PC-9 (cell line): ENCODE data around the gene SYT11. TPM values are rescaled to one million over a fixed set of nuclear protein-coding genes. Genes with fewer than 3 reads are reported as not detected.

Experiments used
- BruUV-seq: library from RNA; stranded (reverse); fragments of 400-500 nt; replicated peaks from 2 replicates; lab custom pipeline; 2021; lab: Mats Ljungman, UMichigan
- CTCF ChIA-PET: fragments of 300-600 bp; sonication (Branson Sonifier 250); formaldehyde crosslinking; loops from one replicate; lab custom pipeline; 2022; ENCODE audit warnings: antibody characterized with exemption; lab: Charles Lee
- POLR2A ChIA-PET: fragments of 300-600 bp; sonication (Branson Sonifier 250); formaldehyde crosslinking; loops from one replicate; lab custom pipeline; 2022; ENCODE audit warnings: antibody characterized with exemption; ENCODE audit not compliant: unreplicated experiment; lab: Charles Lee
- DNase-seq, 2 experiments: peaks; one replicate each; pipeline versions ENCODE4 v3.0.0 to v3.0.0-alpha.2; 2015 to 2022; ENCODE audit warnings: mixed read lengths in 1 of 2
- H2AFZ ChIP-seq: fragments of 200-600 bp; sonication (generic); 2 replicates; pipeline ENCODE4 v1.8.1; 2017; ENCODE audit warnings: antibody characterized with exemption
- H3F3A ChIP-seq: fragments of 200-600 bp; sonication (generic); 2 replicates; pipeline ENCODE4 v1.8.1; 2017; ENCODE audit warnings: antibody characterized with exemption, mild to moderate bottlenecking, low read depth; ENCODE audit not compliant: insufficient read depth
- H3K27ac ChIP-seq: fragments of 200-600 bp; sonication (generic); 2 replicates; pipeline ENCODE4 v1.6.1; 2016; ENCODE audit warnings: mixed run types
- H3K27me3 ChIP-seq: fragments of 200-600 bp; sonication (generic); 2 replicates; pipeline ENCODE4 v1.6.1; 2016; ENCODE audit warnings: low read depth, mixed run types; ENCODE audit not compliant: insufficient read depth
- H3K36me3 ChIP-seq: fragments of 200-600 bp; sonication (generic); 2 replicates; pipeline ENCODE4 v1.6.1; 2016; ENCODE audit warnings: low read depth, mixed run types
- H3K4me1 ChIP-seq: fragments of 200-600 bp; sonication (generic); replicated peaks from 2 replicates; pipeline ENCODE4 v1.6.1; 2016; ENCODE audit warnings: mixed run types; ENCODE audit not compliant: insufficient read depth
- H3K4me2 ChIP-seq: fragments of 200-600 bp; sonication (generic); 2 replicates; pipeline ENCODE4 v1.6.1; 2017; ENCODE audit warnings: mixed run types
- H3K4me3 ChIP-seq: fragments of 200-600 bp; sonication (generic); 2 replicates; pipeline ENCODE4 v1.6.1; 2016; ENCODE audit warnings: mixed run types
- H3K79me2 ChIP-seq: fragments of 200-600 bp; sonication (generic); 2 replicates; pipeline ENCODE4 v1.6.1; 2017; ENCODE audit warnings: low read depth, mixed run types
- H3K9me2 ChIP-seq: fragments of 200-600 bp; sonication (generic); 2 replicates; pipeline ENCODE4 v1.8.1; 2017; ENCODE audit warnings: mild to moderate bottlenecking; ENCODE audit not compliant: insufficient read depth
- H3K9me3 ChIP-seq: fragments of 200-600 bp; sonication (generic); 2 replicates; pipeline ENCODE4 v1.8.1; 2016; ENCODE audit warnings: low read depth; ENCODE audit not compliant: insufficient read depth
- H4K20me1 ChIP-seq: fragments of 200-600 bp; sonication (generic); 2 replicates; pipeline ENCODE4 v1.8.1; 2017; ENCODE audit not compliant: insufficient read depth
- EZH2 ChIP-seq: fragments of 200-600 bp; sonication (generic); IDR thresholded peaks from 2 replicates; pipeline ENCODE4 v1.8.0; 2017; ENCODE audit warnings: antibody characterized with exemption, low read depth
- intact Hi-C: fragments of 100-400 bp; cut with micrococcal nuclease; formaldehyde crosslinking; loops from one replicate; pipeline ENCODE4 v1.10.0; 2022; ENCODE audit not compliant: unreplicated experiment
- total RNA-seq: library from RNA; stranded (reverse); gene quantifications from 2 replicates; pipeline ENCODE4 v1.2.3, GENCODE V29; 2021
- TF ChIP-seq, protein P1 (sequence below): fragments of 200-600 bp; sonication (generic); conservative IDR thresholded peaks from 2 replicates; pipeline ENCODE4 v1.6.1; 2017; ENCODE audit warnings: mixed run types, antibody characterized with exemption, mild to moderate bottlenecking, moderate library complexity

The SYT11 gene
- total RNA-seq, 1 experiment from 2014 or later: 0.09 TPM

DNA sequence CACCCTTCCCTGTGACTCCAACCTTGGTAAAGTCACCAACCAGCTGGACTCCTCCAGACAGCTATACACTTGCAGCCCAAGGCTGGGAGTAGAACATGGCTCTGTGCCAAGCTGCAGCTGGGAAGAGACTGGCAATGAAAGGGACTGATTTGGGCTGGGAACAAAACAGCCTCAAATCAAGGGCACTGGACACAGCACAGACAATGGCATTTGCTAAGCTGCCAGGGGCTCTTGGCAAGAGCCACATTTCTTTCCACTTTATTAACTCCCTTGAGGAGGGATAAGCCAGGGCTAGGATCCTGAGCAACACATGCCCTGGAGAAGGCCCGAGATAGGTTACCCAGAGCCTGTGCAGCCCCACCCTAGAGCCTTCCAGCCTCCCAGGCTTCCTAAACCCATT lies 12.0 kb downstream of the SYT11 start:
- TF ChIP-seq, protein P1, sequence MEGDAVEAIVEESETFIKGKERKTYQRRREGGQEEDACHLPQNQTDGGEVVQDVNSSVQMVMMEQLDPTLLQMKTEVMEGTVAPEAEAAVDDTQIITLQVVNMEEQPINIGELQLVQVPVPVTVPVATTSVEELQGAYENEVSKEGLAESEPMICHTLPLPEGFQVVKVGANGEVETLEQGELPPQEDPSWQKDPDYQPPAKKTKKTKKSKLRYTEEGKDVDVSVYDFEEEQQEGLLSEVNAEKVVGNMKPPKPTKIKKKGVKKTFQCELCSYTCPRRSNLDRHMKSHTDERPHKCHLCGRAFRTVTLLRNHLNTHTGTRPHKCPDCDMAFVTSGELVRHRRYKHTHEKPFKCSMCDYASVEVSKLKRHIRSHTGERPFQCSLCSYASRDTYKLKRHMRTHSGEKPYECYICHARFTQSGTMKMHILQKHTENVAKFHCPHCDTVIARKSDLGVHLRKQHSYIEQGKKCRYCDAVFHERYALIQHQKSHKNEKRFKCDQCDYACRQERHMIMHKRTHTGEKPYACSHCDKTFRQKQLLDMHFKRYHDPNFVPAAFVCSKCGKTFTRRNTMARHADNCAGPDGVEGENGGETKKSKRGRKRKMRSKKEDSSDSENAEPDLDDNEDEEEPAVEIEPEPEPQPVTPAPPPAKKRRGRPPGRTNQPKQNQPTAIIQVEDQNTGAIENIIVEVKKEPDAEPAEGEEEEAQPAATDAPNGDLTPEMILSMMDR: no peak
- TF ChIP-seq EZH2: no peak
- CTCF ChIA-PET: no interaction called here
- H4K20me1 ChIP-seq: no peaks in the 10 kb centered on the region
- H3K27me3 ChIP-seq: no peaks in the 10 kb centered on the region
- no peaks in the 10 kb centered on the region for H3K4me1 ChIP-seq
- H3K79me2 ChIP-seq: no peaks in the 10 kb centered on the region
- POLR2A ChIA-PET: no interaction called here
- H3K27ac ChIP-seq: no peak overlapping the region
- H3K9me3 ChIP-seq: no peaks in the 10 kb centered on the region
- H3F3A ChIP-seq: no peaks in the 10 kb centered on the region; the same call in 1 of the 2 replicates
- no peak overlapping the region for H3K4me3 ChIP-seq
- H3K9me2 ChIP-seq: no peaks in the 10 kb centered on the region
- no peak overlapping the region for H3K4me2 ChIP-seq
- H2AFZ ChIP-seq: no peak overlapping the region
- no peaks in the 10 kb centered on the region for H3K36me3 ChIP-seq
- no TSS peak for BruUV-seq
- intact Hi-C loops: no loop called here
- DNase-seq: no peak

DNA sequence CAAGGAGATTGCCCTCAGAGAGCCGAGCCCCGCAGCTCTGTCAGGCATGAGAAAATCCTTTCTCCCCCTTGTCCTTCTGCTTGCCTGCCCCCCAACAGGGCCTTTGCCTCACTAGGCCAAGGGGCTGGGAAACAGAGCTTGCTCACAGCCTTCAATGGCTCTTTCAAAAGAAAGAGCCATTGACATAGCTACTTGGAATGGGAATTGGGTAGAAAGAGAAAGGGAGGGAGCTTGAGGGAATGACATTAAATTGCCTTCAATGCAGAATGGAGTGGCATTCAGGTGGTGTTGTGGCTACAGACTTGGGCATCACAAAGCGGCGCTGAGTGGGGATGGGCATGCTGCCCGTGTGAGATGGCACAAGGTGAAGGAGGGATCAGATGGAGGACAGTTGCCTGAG lies 13.2 kb downstream of the SYT11 start:
- DNase-seq: no peak
- ChIA-PET CTCF (no interaction called here), POLR2A (no interaction called here)
- BruUV-seq: no TSS peak
- Histone ChIP-seq H3K4me1 (no peaks in the 10 kb centered on the region), H3K27ac (no peak overlapping the region), H3K36me3 (no peaks in the 10 kb centered on the region), H3F3A (no peaks in the 10 kb centered on the region; the same call in 1 of the 2 replicates), H3K4me3 (no peak overlapping the region), H3K27me3 (no peaks in the 10 kb centered on the region), H3K4me2 (no peak overlapping the region), H2AFZ (no peak overlapping the region), H4K20me1 (no peaks in the 10 kb centered on the region), H3K79me2 (no peaks in the 10 kb centered on the region), H3K9me2 (no peaks in the 10 kb centered on the region), H3K9me3 (no peaks in the 10 kb centered on the region)
- TF ChIP-seq EZH2: no peak
- TF ChIP-seq, protein P1: no peak
- intact Hi-C loops: no loop called here

DNA sequence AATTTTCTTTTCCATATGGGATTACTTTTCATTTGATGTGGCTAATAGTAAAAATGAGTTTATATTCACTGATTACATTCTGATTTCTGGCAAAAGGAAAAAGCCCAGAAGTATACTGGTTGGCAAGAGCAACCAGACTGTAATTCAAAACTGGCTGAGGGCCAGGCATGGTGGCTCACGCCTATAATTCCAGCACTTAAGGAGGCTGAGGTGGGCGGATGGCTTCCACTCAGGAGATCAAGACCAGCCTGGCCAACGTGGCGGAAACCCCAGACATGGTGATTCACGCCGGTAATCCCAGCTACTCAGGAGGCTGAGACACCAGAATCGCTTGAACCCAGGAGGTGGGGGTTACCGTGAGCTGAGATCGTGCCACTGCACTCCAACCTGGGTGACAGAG lies 14.5 kb downstream of the SYT11 start:
- H3F3A ChIP-seq: no peaks in the 10 kb centered on the region; the same call in 1 of the 2 replicates
- POLR2A ChIA-PET: no interaction called here
- H3K4me2 ChIP-seq: no peak overlapping the region
- H3K27ac ChIP-seq: no peak overlapping the region
- no peaks in the 10 kb centered on the region for H4K20me1 ChIP-seq
- CTCF ChIA-PET: no interaction called here
- no peaks in the 10 kb centered on the region for H3K9me2 ChIP-seq
- no peaks in the 10 kb centered on the region for H3K9me3 ChIP-seq
- H3K27me3 ChIP-seq: no peaks in the 10 kb centered on the region
- H2AFZ ChIP-seq: no peak overlapping the region
- no peak for TF ChIP-seq EZH2
- TF ChIP-seq, protein P1: no peak
- no peaks in the 10 kb centered on the region for H3K36me3 ChIP-seq
- intact Hi-C loops: no loop called here
- BruUV-seq: no TSS peak
- no peaks in the 10 kb centered on the region for H3K4me1 ChIP-seq
- H3K79me2 ChIP-seq: no peaks in the 10 kb centered on the region
- H3K4me3 ChIP-seq: no peak overlapping the region
- DNase-seq: no peak
